IPS DF 4.7 (cell line): ENCODE data around the gene CES2.
"Not testable (repeated sequence)": the region's sequence is repeated elsewhere in the genome, so short reads cannot be mapped to it uniquely, and the experiment has no call there.

ENCODE experiments used
- DNase-seq: peaks from one replicate; pipeline ENCODE4 v3.0.0-alpha.2; 2013; ENCODE audit warnings: low spot score; ENCODE audit errors: extremely low read depth

The CES2 gene

GRCh38 chr16:66934839-66935313 is 440 bp upstream of the CES2 start:
- DNase-seq: not testable (repeated sequence)

GRCh38 chr16:66936462-66936861 is 1.1 kb downstream of the CES2 start:
- no peak for DNase-seq

GRCh38 chr16:66936889-66937554 is 1.7 kb downstream of the CES2 start:
- DNase-seq: no peak

- DNase-seq: no peak
Measured at GRCh38 chr16:66937725-66938337, 2.5 kb downstream of the CES2 start.

- no peak for DNase-seq
Measured at GRCh38 chr16:66939366-66939765, 4.0 kb downstream of the CES2 start.

GRCh38 chr16:66940236-66940635 is 4.9 kb downstream of the CES2 start:
- DNase-seq: no peak

- no peak for DNase-seq
Measured at GRCh38 chr16:66942981-66943380, 7.7 kb downstream of the CES2 start.

- DNase-seq: no peak
Measured at GRCh38 chr16:66943426-66944053, 8.2 kb downstream of the CES2 start.

- DNase-seq: no peak
Measured at GRCh38 chr16:66944054-66944441, 8.7 kb downstream of the CES2 start.

- not testable (repeated sequence) for DNase-seq
Measured at GRCh38 chr16:66944971-66945370, 9.7 kb downstream of the CES2 start.

- no peak for DNase-seq
Measured at GRCh38 chr16:66945939-66946338, 10.6 kb downstream of the CES2 start.

GRCh38 chr16:66946541-66946940 is 11.2 kb downstream of the CES2 start:
- DNase-seq: no peak

GRCh38 chr16:66946974-66947301 is 11.6 kb downstream of the CES2 start:
- DNase-seq: no peak

- peak; percentile 69 for DNase-seq
Measured at GRCh38 chr16:66947302-66948065, 12.2 kb downstream of the CES2 start.

GRCh38 chr16:66948134-66948836 is 13.0 kb downstream of the CES2 start:
- DNase-seq: no peak

GRCh38 chr16:66948837-66949225 is 13.5 kb downstream of the CES2 start:
- no peak for DNase-seq

GRCh38 chr16:66949472-66949871 is 14.2 kb downstream of the CES2 start:
- no peak for DNase-seq

- DNase-seq: no peak
Measured at GRCh38 chr16:66950437-66950836, 15.1 kb downstream of the CES2 start.

- DNase-seq: no peak
Measured at GRCh38 chr16:66950971-66951790, 15.9 kb downstream of the CES2 start.

GRCh38 chr16:66952430-66953110 is 17.3 kb downstream of the CES2 start:
- DNase-seq: no peak
